HG02798 (cell line): ENCODE results near the gene TRRAP.
"Not testable (repeated sequence)": the region's sequence is repeated elsewhere in the genome, so short reads cannot be mapped to it uniquely, and the experiment has no call there.

Experiments
- ATAC-seq: cut with Tn5 transposase; IDR thresholded peaks from one replicate; pipeline ENCODE4 v1.9.1; 2021; ENCODE audit warnings: mild to moderate bottlenecking; ENCODE audit not compliant: unreplicated experiment, poor library complexity

TRRAP gene

DNA sequence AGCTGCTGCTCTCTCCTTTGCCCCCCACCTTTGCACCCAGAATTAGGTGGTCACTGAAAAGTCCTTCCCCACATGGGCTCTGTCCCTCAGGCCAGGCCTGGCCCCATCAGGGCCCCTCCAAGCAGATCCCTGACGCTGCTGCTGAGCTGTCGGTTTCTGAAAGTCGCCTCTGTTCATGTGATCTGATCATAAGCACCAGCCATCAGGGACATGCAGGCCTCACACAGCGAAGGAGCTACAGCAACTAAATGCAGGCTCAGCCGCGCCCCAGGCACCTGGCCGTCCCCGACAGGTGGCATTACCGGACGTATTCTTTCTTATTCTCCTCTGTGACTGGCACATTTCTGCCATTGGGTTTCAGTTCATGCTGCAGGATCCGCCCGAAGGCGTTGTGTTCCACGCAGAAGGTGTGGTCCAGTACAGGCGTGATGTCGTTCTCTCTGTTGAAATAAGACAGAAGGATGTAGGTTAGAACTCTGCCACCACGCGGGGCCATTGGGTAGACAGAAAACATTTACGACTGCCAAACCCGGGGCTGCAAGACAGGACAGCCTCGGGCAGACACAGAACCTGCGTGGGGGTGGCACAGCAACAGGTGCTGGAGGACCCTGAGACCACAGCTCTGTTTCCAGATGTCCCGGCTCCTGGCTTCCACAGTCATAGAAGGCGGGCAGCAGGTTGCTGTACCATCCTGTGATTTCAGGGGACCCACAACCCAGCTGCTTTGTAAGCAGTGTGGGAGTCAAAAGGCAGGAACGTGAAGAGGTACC, 159.9 kb downstream of the TRRAP start:
- ATAC-seq = no peak

DNA sequence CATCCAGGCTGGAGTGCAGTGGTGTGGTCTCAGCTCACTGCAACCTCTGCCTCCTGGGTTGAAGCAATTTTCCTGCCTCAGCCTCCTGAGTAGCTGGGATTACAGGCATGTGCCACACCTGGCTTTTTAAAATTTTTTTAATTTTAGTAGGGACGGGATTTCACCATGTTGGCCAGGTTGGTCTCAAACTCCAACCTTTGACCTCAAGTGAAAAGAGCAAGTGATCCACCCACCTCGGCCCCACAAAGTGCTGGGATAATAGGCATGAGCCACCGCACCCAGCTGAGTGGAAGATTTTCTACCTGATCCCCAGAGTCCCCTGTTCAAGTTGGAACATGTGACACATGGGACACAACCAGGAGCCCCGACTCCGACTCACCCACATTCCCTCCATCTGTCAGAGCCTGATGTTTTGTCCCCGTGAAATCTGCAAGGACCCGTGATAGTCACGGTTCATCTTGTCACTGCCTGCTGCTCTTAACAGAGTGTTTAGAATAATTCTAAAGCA, 161.1 kb downstream of the TRRAP start:
- ATAC-seq = no peak

DNA sequence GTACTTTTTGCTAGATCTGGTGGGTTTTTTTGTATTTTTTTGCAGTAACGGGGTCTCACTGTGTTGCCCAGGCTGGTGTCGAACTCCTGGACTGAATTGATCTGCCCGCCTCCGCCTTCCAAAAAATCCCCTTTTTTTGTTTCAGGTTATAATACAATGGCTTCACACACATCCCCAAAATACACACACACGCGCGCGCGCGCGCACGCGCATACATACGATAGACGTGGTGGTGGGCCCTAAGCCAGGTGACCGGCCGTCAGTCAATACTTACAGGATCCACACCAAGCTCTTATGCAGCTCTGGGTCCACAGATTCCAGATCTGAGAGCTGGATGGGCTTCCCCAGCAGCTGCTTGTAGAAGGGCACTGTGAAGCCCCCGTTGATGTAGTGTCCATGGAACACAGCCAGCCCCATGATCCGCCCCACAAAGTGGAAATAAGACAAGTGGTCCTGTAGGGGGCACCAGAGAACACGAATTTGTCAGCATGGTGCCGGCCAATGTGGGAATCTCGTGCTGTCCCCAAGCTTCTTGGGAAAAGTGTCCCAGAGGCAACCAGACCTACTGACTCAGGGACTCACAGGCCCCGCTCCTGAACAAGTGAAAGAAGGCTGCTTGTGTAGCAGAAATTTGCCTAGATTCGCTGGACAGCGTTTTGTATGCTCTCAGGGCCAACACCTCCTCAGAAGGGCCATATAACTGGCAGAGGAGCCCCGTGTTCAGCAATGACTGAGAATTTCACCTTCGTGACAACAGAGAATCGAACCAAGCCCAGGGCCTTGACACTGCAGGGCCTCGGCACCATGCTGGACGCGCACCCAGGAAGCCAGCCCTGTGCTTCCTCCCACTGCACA, 162.0 kb downstream of the TRRAP start:
- ATAC-seq = no peak

DNA sequence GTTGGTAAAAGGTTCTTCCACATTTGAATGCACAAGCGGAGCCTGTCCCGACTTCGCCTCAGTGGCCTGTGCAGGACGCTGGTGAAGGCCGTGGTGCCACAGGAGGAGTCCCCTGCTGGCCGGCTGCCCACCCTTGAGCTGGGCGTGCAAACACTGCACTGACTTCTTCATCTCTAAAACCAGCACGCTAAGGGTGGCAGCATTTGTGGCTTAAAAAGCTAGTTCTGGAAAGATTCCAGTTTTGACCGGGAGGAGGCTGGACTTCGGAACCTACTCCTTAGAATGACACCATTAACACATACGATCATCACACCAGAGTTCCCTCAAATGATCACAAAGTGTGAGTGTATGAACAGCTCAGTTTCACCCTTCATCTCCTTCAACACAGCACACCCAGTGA, 163.2 kb downstream of the TRRAP start:
- ATAC-seq = no peak

DNA sequence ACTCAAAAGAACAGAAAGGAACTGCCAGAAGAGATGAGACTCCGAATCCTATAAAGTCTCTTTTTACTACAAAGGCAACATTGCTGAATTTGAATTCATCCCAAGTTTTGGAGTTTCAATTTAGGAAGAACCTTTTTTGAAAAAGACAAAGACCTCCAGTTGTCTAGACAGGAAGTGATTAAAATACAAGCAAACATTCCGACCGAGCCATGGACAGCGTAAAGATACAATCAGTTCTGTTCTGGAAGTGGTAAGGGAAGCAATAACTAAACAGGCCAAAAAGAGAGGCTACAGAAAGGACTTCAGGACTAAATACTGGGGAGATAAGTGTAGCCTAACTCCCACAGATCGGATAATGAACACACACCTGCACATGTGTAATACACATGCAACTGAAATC, 164.6 kb downstream of the TRRAP start:
- ATAC-seq = no peak

DNA sequence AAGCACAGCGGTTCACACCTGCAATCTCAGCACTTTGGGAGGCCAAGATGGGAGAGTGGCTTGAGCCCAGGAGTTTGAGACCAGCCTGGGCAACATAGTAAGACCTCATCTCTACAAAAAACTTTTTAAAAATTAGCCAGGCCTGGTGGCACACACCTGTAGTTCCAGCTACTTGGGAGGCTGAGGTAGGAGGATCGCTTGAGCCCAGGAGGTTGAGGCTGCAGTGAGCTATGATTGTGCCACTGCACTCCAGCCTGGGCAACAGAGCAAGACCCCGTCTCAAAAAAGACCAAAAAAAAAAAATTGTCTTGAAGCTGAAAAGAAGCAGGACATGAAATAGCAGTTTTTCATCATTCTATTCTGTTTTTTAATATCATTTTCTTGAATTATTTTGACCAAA, 166.5 kb downstream of the TRRAP start:
- not testable (repeated sequence) for ATAC-seq

DNA sequence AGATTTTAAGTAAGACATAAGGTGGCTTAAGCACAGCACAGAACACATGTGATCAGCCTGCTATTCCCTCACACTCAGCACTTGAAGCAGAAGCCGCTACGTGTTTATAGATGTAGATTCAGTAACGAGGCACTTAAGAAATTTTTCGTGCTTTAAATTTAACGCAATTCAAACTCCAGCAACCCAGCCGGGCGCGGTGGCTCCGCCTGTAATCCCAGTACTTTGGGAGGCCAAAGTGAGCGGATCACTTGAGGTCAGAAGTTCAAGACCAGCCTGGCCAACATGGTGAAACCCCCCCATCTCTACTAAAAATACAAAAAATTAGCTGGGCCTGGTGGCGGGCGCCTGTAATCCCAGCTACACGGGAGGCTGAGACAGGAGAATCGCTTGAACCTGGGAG, 167.9 kb downstream of the TRRAP start:
- ATAC-seq = not testable (repeated sequence)

DNA sequence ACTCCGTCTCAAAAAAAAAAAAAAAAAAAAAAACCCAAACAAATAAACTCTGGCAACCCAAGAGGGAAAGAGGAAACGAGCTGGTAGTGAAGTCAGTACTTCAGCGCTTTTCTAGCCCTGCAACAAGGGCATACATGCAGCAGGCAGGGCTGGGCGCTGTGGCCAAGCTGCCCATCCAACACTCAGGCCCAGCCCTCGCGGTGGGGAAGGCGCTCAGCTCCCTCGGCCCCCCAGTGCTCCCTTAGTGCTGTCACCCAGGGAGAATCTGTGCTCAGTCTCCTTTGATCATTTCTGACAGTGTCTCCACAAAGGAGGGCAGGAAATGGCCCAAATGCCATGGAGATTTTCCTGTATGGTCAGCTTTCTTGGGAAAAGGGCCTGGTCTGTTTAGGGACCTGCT, 168.4 kb downstream of the TRRAP start:
- no peak for ATAC-seq

DNA sequence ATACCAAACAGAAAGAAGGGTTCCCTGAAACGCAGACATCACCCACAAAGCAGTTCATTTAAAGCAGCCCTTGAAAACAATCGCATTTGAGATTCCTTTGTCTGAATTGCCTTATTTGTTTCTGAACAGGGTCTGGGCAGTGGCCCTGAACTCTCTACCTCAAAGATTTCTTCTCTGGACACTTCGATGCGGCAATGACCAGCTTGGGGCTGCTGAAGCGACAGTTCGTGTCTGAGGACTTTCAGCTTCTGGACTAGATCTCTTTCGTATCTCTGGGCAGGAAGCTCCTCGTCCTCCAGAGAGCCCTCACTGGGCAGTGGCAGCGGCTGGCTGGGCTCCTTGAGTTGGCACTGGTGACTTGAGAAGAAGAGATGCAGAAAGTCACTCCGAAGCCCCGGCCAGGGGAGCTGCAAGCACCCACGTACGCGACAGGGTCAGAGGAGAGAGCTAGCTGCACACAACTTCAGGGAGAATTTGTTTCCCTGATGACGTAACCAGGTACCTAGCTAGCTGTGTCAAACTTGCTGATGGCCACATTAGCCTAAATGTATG, 169.3 kb downstream of the TRRAP start:
- ATAC-seq = no peak

DNA sequence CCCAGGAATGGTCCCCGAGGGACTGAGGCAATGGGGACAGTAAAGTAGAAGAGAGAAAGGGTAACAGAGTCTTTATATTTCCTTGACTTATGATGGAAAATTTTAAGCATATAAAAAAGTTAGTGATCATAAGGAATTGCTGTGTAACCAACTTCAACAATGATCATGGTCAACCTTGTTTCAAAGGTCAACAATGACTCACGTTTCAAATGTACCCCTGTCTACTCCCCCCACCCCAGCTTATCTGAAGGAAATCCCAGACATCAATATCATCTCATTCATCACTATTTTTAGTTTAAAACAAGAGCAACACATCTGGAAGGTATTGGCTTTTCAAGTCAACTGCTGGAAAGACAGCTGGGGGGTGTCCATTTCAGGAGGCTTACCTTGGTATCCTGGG, 172.6 kb downstream of the TRRAP start:
- no peak for ATAC-seq

DNA sequence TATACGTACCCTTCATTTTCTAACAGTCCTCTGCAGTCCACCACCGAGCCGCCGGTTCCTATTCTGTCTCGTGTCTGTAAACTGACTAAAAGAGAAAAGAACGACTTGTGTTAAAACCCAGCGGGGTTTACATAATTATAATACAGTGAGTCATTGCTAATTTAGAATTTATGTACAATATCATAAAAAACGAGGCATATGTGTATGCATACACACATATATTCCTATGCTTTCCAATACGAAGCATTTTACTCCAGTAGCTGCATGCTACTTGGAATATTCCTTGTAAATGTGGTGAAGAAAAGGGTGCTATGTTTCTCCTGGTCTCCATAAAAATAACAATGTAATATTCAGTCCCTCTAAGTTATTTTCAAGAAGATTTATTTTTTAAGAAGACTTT, 176.4 kb downstream of the TRRAP start:
- ATAC-seq = no peak

DNA sequence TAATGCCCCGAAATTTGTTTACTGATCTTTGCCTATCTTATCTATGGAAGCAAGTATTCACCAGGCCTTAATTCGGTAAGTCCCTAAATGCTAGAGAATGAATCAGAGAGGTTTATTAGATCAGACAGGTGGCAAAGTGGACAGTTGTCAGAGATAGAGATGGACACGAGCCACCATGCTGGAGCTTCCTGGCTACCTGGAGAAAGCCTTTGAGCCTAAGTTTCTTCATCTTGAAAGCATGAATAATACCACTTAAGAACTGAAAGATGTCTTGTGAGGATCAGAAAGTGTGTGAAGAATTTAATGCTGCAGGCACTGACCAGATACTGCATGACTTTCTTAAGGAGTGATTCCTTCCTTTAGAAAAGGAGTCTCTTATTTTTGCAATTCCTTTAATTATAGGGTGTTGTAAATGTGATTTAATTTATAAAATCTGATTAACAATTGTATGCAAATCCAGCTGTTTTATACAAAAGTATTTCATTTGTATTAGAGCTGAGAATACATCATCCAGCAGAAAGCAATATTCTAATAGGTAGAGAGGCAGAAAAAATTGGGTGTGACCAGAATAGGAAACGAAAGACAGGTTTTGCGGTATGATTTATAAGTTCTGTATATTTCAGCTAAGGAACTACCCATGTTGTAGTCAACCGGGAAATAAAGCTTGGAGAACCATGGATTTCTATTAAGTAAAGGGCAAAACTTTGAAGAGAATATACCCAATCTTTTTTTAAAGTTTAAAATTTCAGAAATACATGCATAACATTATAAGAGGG, 182.9 kb downstream of the TRRAP start:
- no peak for ATAC-seq
